HT1080 (cell line): ENCODE data around the gene TRDN. TPM values are rescaled to one million over a fixed set of nuclear protein-coding genes. Genes with fewer than 3 reads are reported as not detected.
A peak's percentile ranks its signal among the peaks of the same experiment; 100 is the strongest.

ENCODE experiments used
- DNase-seq: peaks from one replicate; pipeline ENCODE4 v3.0.0-alpha.2; 2015; ENCODE audit warnings: low read depth
- total RNA-seq: library from RNA; depleted of rRNA; stranded (reverse); fragments of >200 nt; shearing (Covaris generic); gene quantifications from 2 replicates; pipeline ENCODE4 v1.2.3, GENCODE V29; 2014; rRNA removed

TRDN gene
- total RNA-seq, 1 experiment from 2014 or later: not detected

DNA sequence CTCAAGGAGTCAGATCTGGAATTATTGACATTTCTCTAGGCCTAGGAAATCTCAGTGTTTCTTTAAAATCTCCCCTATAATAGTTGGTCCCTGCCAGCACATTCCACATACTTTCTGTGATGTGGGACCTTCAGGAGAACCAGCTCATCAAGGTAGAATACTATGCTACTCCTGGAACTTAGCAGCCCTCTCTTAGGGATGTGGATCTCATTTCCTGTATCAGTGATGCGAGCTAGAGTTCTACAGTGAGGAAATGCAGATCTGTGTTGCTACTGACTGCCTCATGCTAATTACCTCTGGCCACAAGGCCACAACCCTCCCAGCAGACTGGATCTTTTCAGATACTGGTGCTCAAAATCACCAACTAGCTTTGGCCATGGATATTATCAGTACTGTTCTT lies 446.9 kb downstream of the TRDN start:
- DNase-seq: no peak

GRCh38 chr6:123182998-123183397 lies 453.8 kb downstream of the TRDN start:
- DNase-seq: no peak

GRCh38 chr6:123176706-123177105 lies 460.0 kb downstream of the TRDN start:
- no peak for DNase-seq

GRCh38 chr6:123171341-123172115 lies 465.2 kb downstream of the TRDN start:
- DNase-seq: peak; percentile 51

DNA sequence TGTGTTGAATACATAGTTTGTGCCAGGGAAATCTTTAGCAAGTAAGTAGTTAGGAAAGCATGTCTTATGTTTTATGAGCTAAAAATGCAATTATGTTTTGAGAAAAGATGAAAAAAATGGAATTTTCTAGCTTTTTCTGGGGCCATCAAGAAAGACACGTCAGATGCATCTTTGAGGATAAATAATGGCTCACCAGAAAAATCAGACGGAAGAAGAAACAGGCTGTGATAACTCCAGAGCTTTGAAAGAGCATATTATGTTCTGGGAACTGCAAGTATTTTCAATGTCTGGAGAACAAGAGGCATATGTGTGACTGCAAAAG lies 467.0 kb downstream of the TRDN start:
- no peak for DNase-seq

- DNase-seq: no peak
Observed at GRCh38 chr6:123168892-123169773, 467.6 kb downstream of the TRDN start.

DNA sequence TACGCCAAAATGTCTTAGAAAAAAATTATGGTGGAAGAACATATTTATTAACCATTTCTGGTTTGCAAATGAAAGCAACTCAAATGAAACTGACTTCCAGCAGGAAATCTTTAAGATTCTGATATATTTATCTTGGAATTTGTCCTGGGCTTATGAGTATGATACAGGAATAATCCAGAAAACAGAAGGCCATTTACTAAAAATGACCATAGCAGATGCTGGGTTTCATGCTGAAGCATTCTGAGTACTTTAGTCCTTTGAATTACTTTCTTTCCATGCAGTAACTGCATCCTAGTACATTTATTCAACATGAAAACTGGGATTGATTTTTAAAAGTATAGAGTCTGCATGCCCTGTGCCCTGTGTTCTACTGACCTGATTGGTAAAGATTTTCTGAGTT lies 468.3 kb downstream of the TRDN start:
- no peak for DNase-seq

Other genes with a start within 250 kb of the TRDN start
- not detected in 2 replicates for gene NKAIN2, start 166.9 kb upstream of the TRDN start, total RNA-seq